ENCODE data around the gene SDHA.
A peak's percentile ranks its signal among the peaks of the same experiment; 100 is the strongest.
"Not testable (repeated sequence)": the region's sequence is repeated elsewhere in the genome, so short reads cannot be mapped to it uniquely, and the experiment has no call there.

The SDHA gene

DNA sequence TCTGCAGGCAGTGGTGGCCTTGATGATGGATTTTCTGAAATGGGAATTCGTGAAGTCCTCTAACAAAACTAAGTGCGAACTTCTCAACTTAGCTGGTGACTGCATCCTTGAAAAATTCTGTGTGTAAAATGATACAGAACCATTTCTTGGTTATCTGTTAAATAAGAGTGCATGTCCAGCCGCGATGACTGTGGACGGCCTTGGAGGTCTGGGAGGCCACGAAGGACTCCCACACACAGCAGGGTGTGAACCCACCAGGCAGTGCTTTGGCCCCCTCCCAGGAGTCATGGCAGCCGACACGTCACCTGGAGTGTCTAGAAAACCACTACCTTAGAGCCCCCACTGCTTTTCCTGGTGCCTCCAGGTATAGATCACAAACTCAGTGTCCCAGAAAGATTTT is 85.6 kb downstream of the SDHA start:
- DNase-seq: not testable (repeated sequence)

DNA sequence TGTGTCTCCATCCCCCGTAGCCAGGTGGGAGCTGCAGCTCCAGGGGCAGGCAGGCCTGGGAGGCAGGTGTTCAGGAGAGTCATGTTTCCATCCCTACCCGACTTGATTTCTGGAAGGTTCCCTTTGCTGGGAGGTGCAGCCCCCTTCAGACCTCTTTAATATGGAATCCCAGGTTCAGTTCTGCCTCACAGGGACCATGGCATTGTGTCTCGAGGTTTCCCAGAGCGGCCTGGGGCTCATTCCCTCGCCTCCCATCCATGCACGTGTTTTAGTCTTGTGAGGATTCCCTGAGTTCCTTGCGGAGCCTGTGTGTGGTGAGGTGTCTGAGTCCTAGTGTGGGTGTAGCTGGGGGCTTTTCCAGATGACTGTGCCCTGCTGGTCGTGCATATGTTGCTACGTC is 86.9 kb downstream of the SDHA start:
- DNase-seq: peak; percentile 38

DNA sequence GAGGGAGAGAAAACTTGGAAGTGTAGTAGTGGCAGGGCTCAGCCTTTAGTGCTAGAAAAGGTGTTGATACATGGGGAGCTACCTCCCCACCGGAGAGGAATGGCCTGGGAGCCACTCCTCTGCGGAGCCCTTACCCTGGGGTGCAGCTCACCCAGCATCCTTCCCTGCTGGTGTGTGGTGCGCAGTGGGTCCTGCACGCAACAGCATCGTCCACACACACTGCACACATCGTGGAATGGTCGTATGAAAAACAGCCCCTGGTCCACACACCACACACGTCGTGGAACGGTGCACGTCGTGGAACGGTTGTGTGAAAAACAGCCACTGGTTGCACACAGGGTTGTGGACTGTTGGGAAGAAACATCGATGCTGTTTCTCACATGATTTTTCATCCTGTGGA is 87.3 kb downstream of the SDHA start:
- DNase-seq: peak; percentile 42

DNA sequence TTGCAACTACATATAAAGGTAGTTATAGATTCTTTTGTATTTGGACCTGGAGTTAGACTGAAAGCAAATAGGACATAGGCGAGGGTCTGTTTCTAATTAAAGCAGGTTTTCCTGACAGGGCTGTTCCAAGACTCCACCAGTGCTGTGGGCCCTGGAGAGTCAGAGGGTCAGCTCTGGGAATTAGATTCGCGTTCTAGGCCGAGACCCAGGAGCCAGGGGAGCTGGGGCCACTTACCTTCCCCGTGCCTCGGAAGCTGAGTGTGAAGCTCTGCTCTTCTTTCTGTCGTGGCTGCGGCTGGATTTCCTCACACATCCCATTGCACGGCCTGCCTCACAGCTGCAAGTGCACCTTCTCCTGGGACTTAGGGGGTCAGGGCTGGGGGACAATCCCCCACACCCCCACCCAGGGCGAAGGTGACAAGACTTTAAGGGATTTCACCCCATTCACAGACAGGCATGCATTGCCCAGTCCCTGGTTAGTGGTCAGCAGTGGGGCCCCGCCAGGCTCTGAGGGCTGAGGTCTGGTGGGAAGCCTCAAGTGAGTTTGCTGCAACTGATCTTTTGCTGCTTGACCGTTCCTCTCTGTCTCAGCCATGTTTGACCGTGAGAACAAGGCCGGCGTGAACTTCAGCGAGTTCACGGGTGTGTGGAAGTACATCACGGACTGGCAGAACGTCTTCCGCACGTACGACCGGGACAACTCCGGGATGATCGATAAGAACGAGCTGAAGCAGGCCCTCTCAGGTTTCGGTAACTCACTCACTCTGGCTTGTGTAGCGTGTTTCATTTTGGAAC is 88.1 kb downstream of the SDHA start:
- peak; percentile 50 for DNase-seq
